Measurements from ENCODE around the gene CCDC187. TPM values are rescaled to one million over a fixed set of nuclear protein-coding genes. Genes with fewer than 3 reads are reported as not detected.

Gene CCDC187
- total RNA-seq, 4 donors from 2014 or later: 0.40 to 1.1 (median 0.41) TPM; not detected in 1

GRCh38 chr9:136299541-136299940 lies 4.4 kb downstream of the CCDC187 start:
- no peak for DNase-seq
- Histone ChIP-seq H3K9me3 (no peaks in the 10 kb centered on the region), H3K27ac (no peak overlapping the region), H3K27me3 (peaks cover 2% of the 10 kb centered on the region), H3K4me1 (peaks cover 6 to 14% (median 9%) of the 10 kb centered on the region in 4 donors), H3K4me3 (no peak overlapping the region), H3K36me3 (no peaks in the 10 kb centered on the region)
- whole genome bisulfite sequencing, 2 donors (ENCODE audit: low coverage in 1 of 2): 48% methylated on average over 7 of the region's 7 CpGs; no CpG with 5 or more reads in 1 of the 2 donors
- in situ Hi-C loops (cut with MboI; ENCODE audit: low pct_ligation_motif_present in 1 of 4, low pct_unique_long_range_greater_than_20kb in 1 of 4, low sequenced_read_pairs in 3 of 4) (no loop called here), intact Hi-C loops (cut with DNase I; ENCODE audit: low total_unique reads) (no loop called here)
- TF ChIP-seq EP300 (IDR thresholded peaks at IDR 0.05; ENCODE audit: low read depth): no peak
- TF ChIP-seq POLR2AphosphoS5 (IDR thresholded peaks at IDR 0.05): no peak
- no peak for TF ChIP-seq POLR2A (IDR thresholded peaks at IDR 0.05)
- TF ChIP-seq CTCF (IDR thresholded peaks at IDR 0.05): no peak

GRCh38 chr9:136299116-136299515 lies 4.8 kb downstream of the CCDC187 start:
- no peaks in the 10 kb centered on the region for H3K27me3 ChIP-seq
- no peak overlapping the region for H3K27ac ChIP-seq
- DNase-seq: no peak
- no peak for TF ChIP-seq CTCF (IDR thresholded peaks at IDR 0.05)
- no peak for TF ChIP-seq EP300 (IDR thresholded peaks at IDR 0.05; ENCODE audit: low read depth)
- TF ChIP-seq POLR2AphosphoS5 (IDR thresholded peaks at IDR 0.05): no peak
- no peak for TF ChIP-seq POLR2A (IDR thresholded peaks at IDR 0.05)
- H3K4me3 ChIP-seq: no peak overlapping the region
- intact Hi-C loops (cut with DNase I; ENCODE audit: low total_unique reads): no loop called here
- H3K9me3 ChIP-seq: no peaks in the 10 kb centered on the region
- in situ Hi-C loops (cut with MboI; ENCODE audit: low pct_ligation_motif_present in 1 of 4, low pct_unique_long_range_greater_than_20kb in 1 of 4, low sequenced_read_pairs in 3 of 4): no loop called here
- peaks cover 6 to 14% (median 9%) of the 10 kb centered on the region in 4 donors for H3K4me1 ChIP-seq
- H3K36me3 ChIP-seq: no peaks in the 10 kb centered on the region
- 78% methylated on average over 18 of the region's 18 CpGs; no CpG with 5 or more reads in 1 of the 2 donors for WGBS, 2 donors (ENCODE audit: low coverage in 1 of 2)

GRCh38 chr9:136297766-136298735 lies 5.8 kb downstream of the CCDC187 start:
- H3K27me3 ChIP-seq: no peaks in the 10 kb centered on the region
- H3K4me1 ChIP-seq: peaks cover 6 to 14% (median 9%) of the 10 kb centered on the region in 4 donors
- 82 to 90% methylated on average over 2 to 26 of the region's 26 CpGs for WGBS, 2 donors (ENCODE audit: low coverage in 1 of 2)
- intact Hi-C loops (cut with DNase I; ENCODE audit: low total_unique reads) (no loop called here), in situ Hi-C loops (cut with MboI; ENCODE audit: low pct_ligation_motif_present in 1 of 4, low pct_unique_long_range_greater_than_20kb in 1 of 4, low sequenced_read_pairs in 3 of 4) (no loop called here)
- no peak overlapping the region for H3K4me3 ChIP-seq
- no peaks in the 10 kb centered on the region for H3K9me3 ChIP-seq
- no peak overlapping the region for H3K27ac ChIP-seq
- DNase-seq: no peak
- TF ChIP-seq POLR2AphosphoS5 (IDR thresholded peaks at IDR 0.05): no peak
- TF ChIP-seq EP300 (IDR thresholded peaks at IDR 0.05; ENCODE audit: low read depth): no peak
- no peak for TF ChIP-seq POLR2A (IDR thresholded peaks at IDR 0.05)
- no peak for TF ChIP-seq CTCF (IDR thresholded peaks at IDR 0.05)
- H3K36me3 ChIP-seq: no peaks in the 10 kb centered on the region

- no peak for TF ChIP-seq EP300 (IDR thresholded peaks at IDR 0.05; ENCODE audit: low read depth)
- TF ChIP-seq POLR2A (IDR thresholded peaks at IDR 0.05): no peak
- peak in 2 of 3 donors; percentile 8 to 30 for TF ChIP-seq POLR2AphosphoS5 (IDR thresholded peaks at IDR 0.05)
- TF ChIP-seq CTCF (IDR thresholded peaks at IDR 0.05): no peak
- Histone ChIP-seq H3K4me3 (peak overlapping the region in 2 of 4 donors; percentile 17 to 22), H3K36me3 (no peaks in the 10 kb centered on the region), H3K27me3 (no peaks in the 10 kb centered on the region), H3K4me1 (peaks cover 6 to 14% (median 10%) of the 10 kb centered on the region in 4 donors), H3K27ac (peak overlapping the region in 2 of 4 donors; percentile 30 to 59), H3K9me3 (no peaks in the 10 kb centered on the region)
- 43% methylated on average over 20 of the region's 25 CpGs; no CpG with 5 or more reads in 1 of the 2 donors for WGBS, 2 donors (ENCODE audit: low coverage in 1 of 2)
- in situ Hi-C loops (cut with MboI; ENCODE audit: low pct_ligation_motif_present in 1 of 4, low pct_unique_long_range_greater_than_20kb in 1 of 4, low sequenced_read_pairs in 3 of 4): no loop called here
- DNase-seq: peak; percentile 81
- intact Hi-C loops (cut with DNase I; ENCODE audit: low total_unique reads): no loop called here
These were observed 6.7 kb downstream of the CCDC187 start for GRCh38 chr9:136297016-136297691.

Measured in transverse colon (tissue), 4 donors.